ENCODE measurements around the gene HIVEP2.

HIVEP2 gene

DNA sequence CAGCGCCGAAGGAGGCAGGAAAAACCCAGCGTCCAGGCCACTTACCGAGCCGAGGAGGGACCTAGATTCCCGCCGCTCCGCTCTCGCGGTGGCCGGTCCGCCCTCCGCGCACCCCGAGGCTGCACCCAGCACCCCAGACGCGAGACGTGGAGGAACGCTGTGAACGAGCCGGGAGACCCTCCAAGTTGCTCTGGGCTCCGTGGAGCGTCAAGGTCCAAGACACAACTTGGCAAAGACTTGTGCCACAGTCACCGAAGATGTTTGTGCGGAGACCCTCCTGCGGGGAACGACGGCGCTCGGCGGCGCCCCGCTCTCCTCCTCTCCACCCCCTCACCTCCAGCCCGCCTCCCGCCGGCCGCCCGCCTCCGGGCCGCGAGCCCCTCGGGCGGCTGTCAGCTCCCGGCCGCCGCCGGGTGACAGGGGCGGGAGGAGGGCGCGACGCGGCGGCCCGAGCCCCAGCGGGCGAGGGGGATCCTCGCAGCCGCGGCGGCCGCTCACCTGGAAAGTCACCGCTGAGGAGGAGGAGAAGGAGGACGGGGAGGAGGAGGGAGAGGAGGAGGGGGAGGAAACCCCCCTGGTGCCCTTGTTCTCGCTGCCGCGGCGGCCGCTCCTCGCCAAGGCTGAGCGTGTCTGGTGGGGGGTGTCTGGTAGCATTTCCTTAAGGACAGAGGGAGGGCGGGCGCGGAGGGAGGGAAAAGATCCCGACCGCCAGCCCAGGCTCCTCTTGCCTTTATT is 637 bp upstream of the HIVEP2 start:
- no peak for DNase-seq (ENCODE audit: low read depth, low spot score)

GRCh38 chr6:142944124-142945048 is 590 bp downstream of the HIVEP2 start:
- DNase-seq (ENCODE audit: low read depth, low spot score): no peak

DNA sequence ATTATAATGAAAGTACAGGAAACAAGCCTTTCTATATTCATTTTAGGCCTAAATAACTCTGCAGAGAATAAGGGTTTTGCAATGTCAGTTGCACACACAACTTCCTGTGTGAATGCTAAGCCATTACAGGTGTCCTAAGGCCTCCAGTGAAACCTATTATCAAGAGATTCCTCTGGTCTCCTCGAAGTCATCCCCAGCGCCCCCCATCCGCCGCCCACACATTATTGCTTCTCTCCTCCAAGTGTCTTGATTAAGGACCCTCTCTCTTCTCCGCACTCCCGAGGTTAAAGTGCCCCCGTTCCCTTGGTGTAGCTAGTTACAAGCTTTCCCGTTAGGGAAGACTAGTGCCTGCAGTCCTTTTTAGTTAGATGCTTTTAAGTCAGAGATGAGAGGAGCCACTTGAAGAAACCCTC is 1.3 kb downstream of the HIVEP2 start:
- DNase-seq (ENCODE audit: low read depth, low spot score): no peak

DNA sequence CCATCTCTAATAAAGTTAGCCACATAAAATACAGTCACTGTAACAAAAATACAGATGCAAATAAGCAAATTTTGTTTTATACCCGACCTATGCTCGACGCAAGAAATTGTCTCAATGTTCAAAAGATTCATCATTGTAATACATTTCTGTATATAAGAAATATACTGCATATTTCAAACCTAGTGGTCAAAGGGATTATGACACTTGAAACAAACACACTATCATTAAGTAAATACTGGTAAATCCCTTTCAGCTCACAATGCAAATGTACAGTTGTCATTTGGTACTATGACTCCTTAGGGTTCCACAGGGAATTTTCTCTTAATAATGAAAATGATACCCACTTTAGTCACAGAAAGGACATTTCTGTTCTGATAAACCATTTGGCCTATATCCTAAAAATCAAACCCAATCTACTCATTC is 2.2 kb downstream of the HIVEP2 start:
- no peak for DNase-seq (ENCODE audit: low read depth, low spot score)

DNA sequence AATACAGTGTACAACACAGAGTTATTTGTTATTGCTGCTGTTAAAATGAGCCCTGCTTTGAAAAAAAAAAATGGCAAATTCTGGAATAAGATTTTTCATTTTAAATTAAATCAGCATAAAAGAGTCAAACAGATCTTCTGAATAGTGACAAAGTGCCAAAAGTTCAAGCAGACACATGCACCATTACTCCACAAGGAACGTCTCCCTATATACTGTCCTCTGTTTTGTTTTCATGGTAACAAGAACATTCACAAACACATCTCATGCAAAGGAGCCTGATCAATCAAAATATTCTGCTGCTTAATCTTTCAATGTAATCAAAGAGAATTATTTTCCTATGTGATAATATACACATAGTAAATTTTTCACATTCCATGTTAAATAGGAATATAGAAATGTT is 2.7 kb downstream of the HIVEP2 start:
- no peak for DNase-seq (ENCODE audit: low read depth, low spot score)

DNA sequence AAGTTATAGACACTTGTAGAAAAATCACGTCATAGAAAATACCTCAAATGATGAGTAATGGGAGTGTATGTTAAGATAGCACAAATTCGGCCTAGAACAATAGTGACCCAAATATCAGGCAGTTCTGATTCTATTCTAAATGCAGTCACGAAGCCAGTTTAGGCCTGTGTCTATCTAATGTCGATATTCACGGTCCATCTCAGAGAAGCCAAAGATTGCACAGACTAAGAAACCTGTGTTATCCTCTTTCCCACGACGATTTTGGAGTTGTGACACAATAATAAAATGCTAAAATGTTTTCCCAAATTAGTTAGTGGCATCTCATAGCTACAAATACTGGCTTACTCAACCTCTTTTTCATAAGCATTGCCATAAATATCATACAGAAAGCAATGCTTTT is 4.0 kb downstream of the HIVEP2 start:
- DNase-seq (ENCODE audit: low read depth, low spot score): no peak

DNA sequence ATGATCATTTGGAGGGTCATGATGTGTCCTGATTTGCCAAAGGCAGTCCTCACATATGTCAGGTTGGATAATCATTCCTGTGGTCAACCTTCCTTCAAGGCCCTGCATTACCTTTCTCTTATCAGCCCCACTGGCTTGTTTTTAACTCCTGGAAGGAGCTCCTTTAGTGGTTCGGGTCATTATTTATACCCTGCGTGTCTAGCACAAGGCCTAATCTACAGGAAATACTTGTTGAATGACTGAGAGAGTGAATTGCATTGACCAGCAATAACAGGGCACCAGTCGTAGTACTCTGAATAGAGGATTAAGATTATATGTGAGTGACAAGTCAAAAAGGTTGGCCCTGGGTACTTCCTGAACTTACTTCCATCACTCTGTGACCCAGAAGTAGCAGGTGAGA is 4.5 kb downstream of the HIVEP2 start:
- no peak for DNase-seq (ENCODE audit: low read depth, low spot score)

GRCh38 chr6:142938510-142938909 is 6.5 kb downstream of the HIVEP2 start:
- DNase-seq (ENCODE audit: low read depth, low spot score): no peak

DNA sequence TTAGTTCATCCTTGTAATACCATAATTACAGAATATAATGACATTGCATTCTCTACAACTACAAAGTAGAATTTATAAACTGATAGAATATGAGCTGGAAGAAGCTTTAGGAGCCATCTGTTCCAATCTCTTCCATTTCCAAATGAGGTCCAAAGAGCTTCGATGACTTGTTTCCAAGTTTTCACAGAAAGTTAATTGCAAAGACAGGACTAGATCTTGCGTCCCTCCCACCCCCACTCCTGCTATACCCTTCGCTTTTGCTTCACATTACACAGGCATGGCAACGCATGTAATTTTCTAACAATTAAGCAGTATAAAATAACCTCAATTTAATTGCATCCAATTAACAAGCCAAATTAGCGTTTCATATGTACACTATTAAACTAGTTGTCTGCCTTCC is 7.0 kb downstream of the HIVEP2 start:
- no peak for DNase-seq (ENCODE audit: low read depth, low spot score)

DNA sequence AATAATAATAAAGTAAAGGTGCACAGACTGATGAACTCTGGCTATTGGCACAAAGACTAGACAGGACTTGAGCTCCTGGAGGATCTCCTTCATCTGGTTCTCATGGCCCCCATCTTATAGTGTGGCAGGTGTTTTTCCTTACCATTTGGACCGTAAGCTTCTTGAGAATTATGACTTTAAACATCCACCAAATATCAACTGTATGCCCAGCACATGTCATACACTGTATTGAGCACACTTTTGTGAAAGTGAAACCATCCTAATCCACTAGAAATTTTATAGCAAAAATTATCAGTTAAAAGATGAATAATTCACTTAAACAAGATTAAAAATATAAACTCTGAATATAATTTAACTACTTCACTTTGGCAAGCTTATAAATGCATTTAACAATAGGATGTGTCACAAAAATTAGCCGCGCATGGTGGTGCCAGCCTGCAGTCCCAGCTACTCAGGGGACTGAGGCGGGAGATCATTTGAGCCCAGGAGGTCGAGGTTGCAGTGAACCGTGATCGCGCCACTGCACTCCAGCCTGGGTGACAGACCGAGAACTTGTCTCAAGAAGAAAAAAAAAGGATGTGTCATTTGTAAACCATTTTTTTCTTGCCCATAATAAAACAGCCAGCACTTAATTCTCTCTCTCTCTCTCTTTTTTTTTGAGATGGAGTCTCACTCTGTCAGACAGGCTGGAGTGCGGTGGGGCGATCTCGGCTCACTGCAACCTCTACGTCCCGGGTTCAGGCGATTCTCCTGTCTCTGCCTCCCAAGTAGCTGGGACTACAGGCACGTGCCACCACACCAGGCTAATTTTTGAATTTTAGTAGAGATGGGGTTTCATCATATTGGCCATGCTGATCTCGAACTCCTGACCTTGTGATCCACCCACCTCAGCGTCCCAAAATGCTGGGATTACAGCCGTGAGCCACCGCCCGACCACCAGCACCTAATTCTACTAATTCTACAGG is 9.1 kb downstream of the HIVEP2 start:
- DNase-seq (ENCODE audit: low read depth, low spot score): no peak

DNA sequence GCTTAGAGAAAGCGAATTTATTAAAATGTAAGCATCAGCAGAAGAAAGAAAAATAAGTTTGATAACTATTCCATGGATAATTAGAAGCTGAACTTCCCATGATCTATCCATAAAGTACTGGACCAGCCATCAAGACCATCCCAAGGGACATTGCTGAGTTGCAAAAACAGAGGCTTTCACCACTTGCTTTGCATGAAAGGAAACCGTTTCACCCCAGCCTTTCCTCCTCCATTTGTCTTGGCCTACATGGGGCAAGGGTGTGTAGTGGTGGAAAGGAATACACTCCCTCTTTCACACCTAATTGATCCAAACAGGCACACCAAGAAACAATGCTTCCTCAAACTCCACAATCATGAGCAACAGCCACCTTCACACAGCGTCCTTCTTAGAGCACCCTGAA is 10.4 kb downstream of the HIVEP2 start:
- DNase-seq (ENCODE audit: low read depth, low spot score): no peak

- no peak for DNase-seq (ENCODE audit: low read depth, low spot score)
Observed at GRCh38 chr6:142934106-142934505, 10.9 kb downstream of the HIVEP2 start.

DNA sequence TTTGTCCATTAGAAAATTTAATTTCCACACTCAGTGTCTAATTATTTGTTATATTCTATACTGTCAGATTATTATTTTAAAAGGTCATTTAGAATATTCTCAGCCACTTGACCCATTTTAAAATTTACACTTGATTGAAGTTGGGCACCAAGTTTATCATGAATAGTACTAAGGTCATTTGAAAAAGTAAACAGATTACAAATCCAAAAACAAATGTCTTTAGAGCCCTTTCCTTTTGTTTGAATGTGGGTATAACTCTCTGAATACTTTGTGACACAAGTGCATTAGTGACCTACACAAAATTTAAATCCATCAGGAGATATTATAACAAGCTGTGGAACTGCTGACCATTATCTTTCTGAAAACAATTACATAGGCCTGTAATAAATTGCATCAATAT is 11.3 kb downstream of the HIVEP2 start:
- DNase-seq (ENCODE audit: low read depth, low spot score): no peak

DNA sequence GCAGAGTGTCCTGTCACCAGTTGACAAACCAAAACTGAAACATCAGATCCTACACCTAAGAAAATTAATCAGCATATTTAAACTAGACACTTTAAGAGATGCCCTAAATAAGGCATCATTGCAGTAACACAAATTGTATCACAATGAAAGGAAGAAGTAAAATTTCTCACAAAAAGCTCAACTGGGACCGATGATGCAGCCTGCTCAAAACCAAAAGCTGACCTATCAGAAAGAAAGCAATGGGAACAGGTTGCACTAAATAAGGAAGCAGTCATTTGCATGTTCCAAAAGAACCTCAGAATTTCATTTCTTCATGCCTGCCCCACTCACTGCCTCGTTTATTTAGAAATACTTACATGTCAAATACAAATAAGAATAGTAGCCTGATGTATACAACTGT is 12.1 kb downstream of the HIVEP2 start:
- DNase-seq (ENCODE audit: low read depth, low spot score): no peak

- DNase-seq (ENCODE audit: low read depth, low spot score): no peak
Observed at GRCh38 chr6:142929751-142930358, 15.1 kb downstream of the HIVEP2 start.

DNA sequence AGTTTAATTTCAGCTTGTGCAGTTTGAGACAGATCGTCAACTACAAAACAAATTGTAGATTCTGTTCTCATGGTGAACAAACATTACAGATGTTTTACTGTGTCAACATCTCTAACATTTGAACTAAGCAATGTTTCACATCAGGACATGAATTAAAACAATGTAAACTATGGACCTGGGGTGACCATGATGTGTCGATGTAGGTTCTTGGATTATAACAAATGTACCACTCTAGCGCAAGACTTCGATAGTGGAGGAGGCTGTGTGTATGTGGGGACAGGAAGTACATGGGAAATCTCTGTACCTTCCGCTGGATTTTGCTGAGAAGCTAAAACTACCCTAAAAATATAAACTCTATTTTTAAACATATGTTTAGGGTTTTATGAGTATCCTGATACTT is 17.1 kb downstream of the HIVEP2 start:
- no peak for DNase-seq (ENCODE audit: low read depth, low spot score)

DNA sequence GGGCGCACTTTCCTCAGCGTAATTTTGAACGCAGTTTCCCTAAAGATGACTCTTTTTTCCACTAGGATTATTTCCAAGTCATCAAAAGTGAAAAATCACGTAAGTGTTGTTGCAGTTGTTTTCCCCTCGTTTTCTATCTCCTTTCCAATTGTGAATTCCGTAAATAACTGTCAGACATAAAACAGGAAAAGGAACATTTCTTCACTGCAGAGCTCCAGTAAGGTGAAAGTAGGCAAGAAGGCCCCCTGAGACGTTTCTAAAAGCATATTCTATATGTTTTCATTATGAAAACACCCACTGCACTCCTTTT is 17.8 kb downstream of the HIVEP2 start:
- DNase-seq (ENCODE audit: low read depth, low spot score): no peak

GRCh38 chr6:142926494-142927270 is 18.3 kb downstream of the HIVEP2 start:
- no peak for DNase-seq (ENCODE audit: low read depth, low spot score)

DNA sequence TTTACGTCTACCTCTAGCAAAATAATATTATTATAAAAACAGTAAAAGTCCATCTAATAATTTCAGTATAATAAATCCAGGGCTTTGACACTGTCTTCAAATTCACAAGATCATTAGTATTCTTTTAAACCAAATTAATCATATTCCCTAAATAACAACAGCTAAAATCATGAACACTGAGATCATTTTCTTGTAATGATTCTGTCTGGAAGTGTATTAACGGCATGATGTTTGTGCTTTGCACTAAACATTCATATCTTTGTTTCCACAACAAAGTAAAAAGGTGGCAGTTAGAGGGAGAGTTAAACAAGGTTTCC is 18.8 kb downstream of the HIVEP2 start:
- no peak for DNase-seq (ENCODE audit: low read depth, low spot score)

- no peak for DNase-seq (ENCODE audit: low read depth, low spot score)
Observed at GRCh38 chr6:142925575-142926110, 19.3 kb downstream of the HIVEP2 start.
